H1 (cell line): Measurements from ENCODE around the gene SMARCAL1. TPM values are rescaled to one million over a fixed set of nuclear protein-coding genes. Genes with fewer than 3 reads are reported as not detected.

ENCODE experiments used
- CTCF ChIA-PET: fragments of 300-600 bp; sonication (Branson Sonifier 250); formaldehyde crosslinking; loops from one replicate; lab custom pipeline; 2021; ENCODE audit not compliant: partially characterized antibody; lab: Charles Lee
- POLR2A ChIA-PET: fragments of 300-600 bp; sonication (Branson Sonifier 250); formaldehyde crosslinking; loops from one replicate; lab custom pipeline; 2021; ENCODE audit warnings: inconsistent platforms; ENCODE audit not compliant: partially characterized antibody; lab: Charles Lee
- DNase-seq, 2 experiments: peaks; one replicate each; pipeline versions ENCODE4 v3.0.0 to v3.0.0-alpha.2; 2010 to 2022; ENCODE audit warnings: low spot score in 2 of 2, low read depth in 1 of 2, mixed read lengths in 1 of 2
- FAIRE-seq: peaks from 2 replicates; lab custom pipeline; 2011; peaks lifted over from hg19 to GRCh38; lab: Jason Lieb, UNC
- H2AFZ ChIP-seq: 2 replicates; pipeline ENCODE4 v1.8.1; 2012; ENCODE audit warnings: low read length, inconsistent platforms
- H2AK5ac ChIP-seq: 2 replicates; pipeline ENCODE4 v1.6.1; 2013; ENCODE audit warnings: low read depth, low read length
- H2BK120ac ChIP-seq: replicated peaks from 2 replicates; pipeline ENCODE3; 2013; ENCODE audit warnings: low read depth, low read length, inconsistent platforms
- H2BK12ac ChIP-seq: 2 replicates; pipeline ENCODE4 v1.6.1; 2013; ENCODE audit warnings: low read depth, low read length
- H2BK15ac ChIP-seq: 2 replicates; pipeline ENCODE4 v1.6.1; 2013; ENCODE audit warnings: low read length
- H2BK20ac ChIP-seq: 2 replicates; pipeline ENCODE4 v1.6.1; 2013; ENCODE audit warnings: low read length
- H2BK5ac ChIP-seq: 2 replicates; pipeline ENCODE4 v1.6.1; 2013; ENCODE audit warnings: low read depth, low read length
- H3K14ac ChIP-seq: 2 replicates; pipeline ENCODE4 v1.6.1; 2013; ENCODE audit warnings: inconsistent platforms; ENCODE audit not compliant: insufficient read length
- H3K18ac ChIP-seq: 2 replicates; pipeline ENCODE4 v1.6.1; 2013; ENCODE audit warnings: low read length; ENCODE audit errors: extremely low read depth
- H3K23ac ChIP-seq: 2 replicates; pipeline ENCODE4 v1.6.1; 2013; ENCODE audit warnings: inconsistent platforms; ENCODE audit not compliant: insufficient read length
- H3K23me2 ChIP-seq: 2 replicates; pipeline ENCODE4 v1.6.1; 2013; ENCODE audit warnings: low read depth, low read length
- H3K27ac ChIP-seq: 2 replicates; pipeline ENCODE4 v1.6.1; 2011; ENCODE audit warnings: low read depth, low read length, inconsistent platforms
- H3K27me3 ChIP-seq, 4 experiments: replicated peaks in 1 of 4; 1 replicate in 1 of 4; 2 replicates in 3 of 4; pipeline versions ENCODE4 v1.6.1 to v1.8.1; 2011 to 2013; ENCODE audit warnings: low read length in 3 of 4, mild to moderate bottlenecking in 3 of 4, inconsistent platforms in 2 of 4, mixed read lengths in 2 of 4, moderate library complexity in 1 of 4; ENCODE audit not compliant: control insufficient read depth in 3 of 4, insufficient read depth in 3 of 4; ENCODE audit errors: extremely low read depth in 1 of 4
- H3K36me3 ChIP-seq, 4 experiments: 2 replicates each; pipeline versions ENCODE4 v1.6.1 to v1.8.1; 2011 to 2013; ENCODE audit warnings: mild to moderate bottlenecking in 4 of 4, low read length in 3 of 4, moderate library complexity in 2 of 4, control low read depth in 1 of 4, inconsistent platforms in 1 of 4; ENCODE audit not compliant: insufficient read depth in 4 of 4, control insufficient read depth in 2 of 4
- H3K4ac ChIP-seq: replicated peaks from 2 replicates; pipeline ENCODE3; 2013; ENCODE audit warnings: low read length, low read depth, mixed read lengths, inconsistent platforms; ENCODE audit not compliant: insufficient read length
- H3K4me1 ChIP-seq, 4 experiments: replicated peaks in 1 of 4; 1 replicate in 1 of 4; 2 replicates in 3 of 4; pipeline versions ENCODE4 v1.6.1 to v1.8.1; 2011 to 2013; ENCODE audit warnings: low read length in 3 of 4, inconsistent platforms in 2 of 4, mixed read lengths in 1 of 4; ENCODE audit not compliant: insufficient read depth in 4 of 4, control insufficient read depth in 3 of 4
- H3K4me2 ChIP-seq, 2 experiments: 2 replicates each; pipeline versions ENCODE4 v1.6.1 to v1.8.1; 2011 to 2013; ENCODE audit warnings: low read depth in 2 of 2, low read length in 2 of 2, control low read depth in 1 of 2, inconsistent platforms in 1 of 2, mild to moderate bottlenecking in 1 of 2; ENCODE audit not compliant: insufficient read depth in 1 of 2
- H3K4me3 ChIP-seq, 4 experiments: fragments of 200-600, 300-600 bp in 1 of 4; sonication (generic), shearing (Covaris generic), sonication (Bioruptor Twin) in 1 of 4; 2 replicates each; pipeline versions ENCODE4 v1.5.1 to v1.8.1; 2011 to 2016; ENCODE audit warnings: low read length in 4 of 4, low read depth in 3 of 4, control low read depth in 2 of 4, inconsistent platforms in 2 of 4, mild to moderate bottlenecking in 2 of 4, mixed read lengths in 1 of 4, moderate library complexity in 1 of 4; ENCODE audit not compliant: insufficient read depth in 2 of 4; ENCODE audit errors: extremely low read depth in 1 of 4
- H3K56ac ChIP-seq: replicated peaks from 2 replicates; pipeline ENCODE3; 2013; ENCODE audit warnings: low read depth, mild to moderate bottlenecking, mixed read lengths, low read length, inconsistent platforms; ENCODE audit not compliant: insufficient read length
- H3K79me1 ChIP-seq: 2 replicates; pipeline ENCODE4 v1.6.1; 2013; ENCODE audit warnings: low read depth, low read length, control low read depth
- H3K79me2 ChIP-seq, 2 experiments: 2 replicates each; pipeline versions ENCODE4 v1.6.1 to v1.8.1; 2012 to 2013; ENCODE audit warnings: low read length in 2 of 2, mild to moderate bottlenecking in 2 of 2, inconsistent platforms in 1 of 2; ENCODE audit not compliant: insufficient read depth in 2 of 2, control insufficient read depth in 1 of 2
- H3K9ac ChIP-seq, 4 experiments: replicated peaks in 1 of 4; 1 replicate in 1 of 4; 2 replicates in 3 of 4; pipeline versions ENCODE4 v1.6.1 to v1.8.1; 2011 to 2013; ENCODE audit warnings: low read depth in 3 of 4, low read length in 3 of 4, control low read depth in 2 of 4, mild to moderate bottlenecking in 2 of 4, moderate library complexity in 2 of 4, inconsistent platforms in 1 of 4; ENCODE audit errors: extremely low read depth in 1 of 4
- H3K9me3 ChIP-seq, 2 experiments: 2 replicates each; pipeline versions ENCODE4 v1.6.1 to v1.8.1; 2012 to 2013; ENCODE audit warnings: mild to moderate bottlenecking in 2 of 2, moderate library complexity in 2 of 2, control low read depth in 1 of 2, inconsistent platforms in 1 of 2, low read depth in 1 of 2, low read length in 1 of 2, mixed read lengths in 1 of 2; ENCODE audit not compliant: insufficient read depth in 2 of 2
- H4K20me1 ChIP-seq, 2 experiments: replicated peaks in 1 of 2; 2 replicates each; pipeline versions ENCODE3 to v1.8.1; 2011 to 2013; ENCODE audit warnings: inconsistent platforms in 2 of 2, low read length in 2 of 2, mild to moderate bottlenecking in 1 of 2; ENCODE audit not compliant: insufficient read depth in 2 of 2, control insufficient read depth in 1 of 2
- H4K5ac ChIP-seq: 2 replicates; pipeline ENCODE4 v1.6.1; 2013; ENCODE audit warnings: low read length, low read depth, mixed read lengths, inconsistent platforms; ENCODE audit not compliant: insufficient read length
- H4K8ac ChIP-seq: 2 replicates; pipeline ENCODE4 v1.8.0; 2013; ENCODE audit warnings: mild to moderate bottlenecking, moderate library complexity, low read length, inconsistent platforms; ENCODE audit not compliant: insufficient read depth; ENCODE audit errors: extremely low read depth
- H4K91ac ChIP-seq: replicated peaks from 2 replicates; pipeline ENCODE3; 2013; ENCODE audit warnings: low read length, mixed read lengths, inconsistent platforms; ENCODE audit not compliant: insufficient read length
- ASH2L ChIP-seq: fragments of 200-600, 300-600 bp; sonication (generic); IDR thresholded peaks from one replicate; pipeline ENCODE4 v1.7.1; 2017; ENCODE audit warnings: low read length
- ATF2 ChIP-seq: IDR thresholded peaks from 2 replicates; pipeline ENCODE4 v1.6.1; 2012; ENCODE audit warnings: low read length, inconsistent platforms
- BACH1 ChIP-seq: IDR thresholded peaks from 2 replicates; pipeline ENCODE4 v1.6.1; 2012; ENCODE audit warnings: low read length, improper control_type of control experiment
- EGR1 ChIP-seq: IDR thresholded peaks from 2 replicates; pipeline ENCODE4 v1.6.1; 2011; ENCODE audit warnings: low read depth, low read length, borderline replicate concordance
- FOSL1 ChIP-seq: IDR thresholded peaks from 2 replicates; pipeline ENCODE4 v1.6.1; 2011; ENCODE audit warnings: mild to moderate bottlenecking, low read depth, low read length, moderate library complexity; ENCODE audit not compliant: insufficient read depth
- GTF2F1 ChIP-seq: IDR thresholded peaks from 2 replicates; pipeline ENCODE4 v1.6.1; 2012; ENCODE audit warnings: low read depth, low read length, improper control_type of control experiment, borderline replicate concordance
- HDAC6 ChIP-seq: IDR thresholded peaks from one replicate; pipeline ENCODE4 v1.7.1; 2012; ENCODE audit warnings: low read depth, mild to moderate bottlenecking, inconsistent platforms, low read length, moderate library complexity
- KDM1A ChIP-seq: fragments of 200-600, 300-600 bp; sonication (generic); IDR thresholded peaks from 2 replicates; pipeline ENCODE4 v1.7.1; 2016; ENCODE audit warnings: mild to moderate bottlenecking, low read length, borderline replicate concordance
- NANOG ChIP-seq: IDR thresholded peaks from 2 replicates; pipeline ENCODE4 v1.6.1; 2011; ENCODE audit warnings: low read length, low read depth, mild to moderate bottlenecking, inconsistent platforms; ENCODE audit not compliant: insufficient read depth, poor library complexity, severe bottlenecking
- POLR2A ChIP-seq, 2 experiments: IDR thresholded peaks; 1 replicate in 1 of 2; 2 replicates in 1 of 2; pipeline ENCODE4 v1.6.1; 2011; ENCODE audit warnings: low read depth in 2 of 2, low read length in 2 of 2, mild to moderate bottlenecking in 2 of 2; ENCODE audit errors: control extremely low read depth in 1 of 2
- RBBP5 ChIP-seq: IDR thresholded peaks from 2 replicates; pipeline ENCODE4 v1.7.1; 2012; ENCODE audit warnings: low read depth, mild to moderate bottlenecking, inconsistent platforms, low read length, moderate library complexity, borderline replicate concordance
- TEAD4 ChIP-seq: IDR thresholded peaks from 2 replicates; pipeline ENCODE4 v1.6.1; 2012; ENCODE audit warnings: low read depth, low read length, inconsistent platforms, mixed read lengths
- WGBS, 2 experiments: shearing (Covaris generic) in 1 of 2; methylation state at CpG; one replicate each; pipeline versions ENCODE4 v1.1.6 to v1.1.7; 2013 to 2015; ENCODE audit warnings: low lambda C conversion rate in 2 of 2, mixed read lengths in 2 of 2, inconsistent platforms in 1 of 2, low coverage in 1 of 2, missing lambda C conversion rate in 1 of 2; ENCODE audit not compliant: insufficient replicate concordance in 2 of 2, insufficient coverage in 1 of 2, insufficient read length in 1 of 2; ENCODE audit errors: extremely low coverage in 1 of 2, missing lambda C conversion rate in 1 of 2; 5-methylcytosine and 5-hydroxymethylcytosine counted together
- polyA plus RNA-seq, 7 experiments: library from polyadenylated mRNA; depleted of rRNA in 3 of 7; stranded (reverse) in 5 of 7; unstranded in 2 of 7; fragments of >200 nt in 5 of 7; fragments of 200-250 nt in 2 of 7; gene quantifications; 1 replicate in 5 of 7; 2 replicates in 1 of 7; 4 replicates in 1 of 7; pipeline versions ENCODE4 v1.2.1 to v1.2.3, GENCODE V29; 2011 to 2013; ENCODE audit warnings: missing spikeins in 2 of 7, mixed read lengths in 2 of 7
- total RNA-seq: library from RNA; stranded (reverse); fragmentation: NEBNext Ultra II Directional; extraction: Animal tissue kit (Norgen Biotek cat#: 25700); gene quantifications from 2 replicates; pipeline ENCODE4 v1.2.1, GENCODE V29; 2021

Gene SMARCAL1
- total and polyA plus RNA-seq, 2 of the 8 experiments (the other 6 are each of a cell fraction or from before 2014, with no cell fraction given), result 17.6 to 17.9 TPM

DNA sequence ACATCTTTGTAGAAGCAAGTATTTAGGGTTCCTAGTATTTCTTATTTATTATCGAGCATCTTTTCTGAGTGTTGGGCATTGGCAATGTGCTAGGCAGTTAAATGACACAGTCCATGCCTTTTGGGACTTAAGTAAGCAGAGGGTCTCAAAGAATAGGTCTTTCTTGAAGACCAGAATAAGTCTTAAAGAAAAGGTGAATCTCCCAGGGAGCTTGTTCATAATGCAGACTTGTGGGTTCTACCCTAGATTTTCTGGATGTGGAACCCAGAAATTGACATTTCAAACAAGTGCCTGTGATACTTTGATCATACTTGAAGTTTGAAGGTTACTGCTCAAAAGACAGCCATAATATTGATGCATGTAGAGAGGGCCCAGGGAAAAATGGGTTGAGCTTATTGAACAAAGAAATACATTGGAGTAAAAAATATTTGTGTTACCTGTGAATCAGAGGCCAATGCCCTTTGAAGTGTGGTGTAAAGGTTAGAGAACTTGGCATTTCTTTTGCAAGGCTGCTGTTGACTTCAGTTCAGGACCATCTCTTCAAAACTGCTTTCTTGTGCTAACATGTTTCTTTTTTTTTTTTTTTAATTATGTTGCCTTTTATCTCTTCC is 110.7 kb downstream of the SMARCAL1 start:
- H3K79me2 ChIP-seq, result no peaks in the 10 kb centered on the region
- H3K4me1 ChIP-seq, result no peaks in the 10 kb centered on the region
- no peak overlapping the region for H2BK15ac ChIP-seq
- no peak overlapping the region for H2BK120ac ChIP-seq
- WGBS, 2 experiments, result 88% methylated on average over 1 of the region's 1 CpG; no CpG with 5 or more reads in 1 of the 2 experiments
- no peaks in the 10 kb centered on the region for H3K23me2 ChIP-seq
- peaks cover 0 to 5% (median 0%) of the 10 kb centered on the region in 4 experiments; a peak in 2 of 8 replicates for H3K36me3 ChIP-seq
- H3K4me3 ChIP-seq, result no peak overlapping the region
- no peak overlapping the region for H3K4me2 ChIP-seq
- no peak overlapping the region for H3K18ac ChIP-seq
- no peaks in the 10 kb centered on the region for H3K27me3 ChIP-seq
- H3K9me3 ChIP-seq, result no peaks in the 10 kb centered on the region
- DNase-seq (no peak), FAIRE-seq (no peak)
- no peak overlapping the region for H2BK5ac ChIP-seq
- no peak overlapping the region for H3K9ac ChIP-seq
- H4K91ac ChIP-seq, result no peak overlapping the region
- no peak overlapping the region for H4K5ac ChIP-seq
- no peak overlapping the region for H3K56ac ChIP-seq
- H3K79me1 ChIP-seq, result no peaks in the 10 kb centered on the region
- no peak overlapping the region for H2AK5ac ChIP-seq
- no peaks in the 10 kb centered on the region for H4K20me1 ChIP-seq
- H3K27ac ChIP-seq, result no peak overlapping the region
- no peak overlapping the region for H3K23ac ChIP-seq
- CTCF ChIA-PET, result interaction anchor here (1.0 to 12.8 kb wide), 9 partner anchors 10 to 160 kb away, joined by 3 to 493 read pairs (median 5); partner anchors contain the start of gene IGFBP2
- no peak overlapping the region for H2BK20ac ChIP-seq
- POLR2A ChIA-PET, result interaction anchor here (1.1 to 1.5 kb wide), 2 partner anchors 24 to 40 kb away, joined by 3 read pairs; partner anchors contain the start of gene RPL37A
- H4K8ac ChIP-seq, result no peak overlapping the region
- H3K14ac ChIP-seq, result no peak overlapping the region
- no peak overlapping the region for H2AFZ ChIP-seq
- H3K4ac ChIP-seq, result no peak overlapping the region
- TF ChIP-seq KDM1A (no peak), TEAD4 (no peak), FOSL1 (no peak), BACH1 (no peak), GTF2F1 (no peak), HDAC6 (no peak), EGR1 (no peak), RBBP5 (no peak), ASH2L (no peak), POLR2A (IDR thresholded peaks at IDR 0.05; ENCODE audit: control extremely low read depth in 1 of 2, low read depth in 2 of 2, low read length in 2 of 2) (no peak), NANOG (no peak), ATF2 (no peak)
- TF ChIP-seq, all 59 proteins: peak for 0
- no peak overlapping the region for H2BK12ac ChIP-seq
